ENCODE data around the gene DAPK1.

GRCh38 chr9:87683751-87684626 lies 186.3 kb downstream of the DAPK1 start:
- TF ChIP-seq YY1 (IDR thresholded peaks at IDR 0.05; ENCODE audit: low read depth) (no peak), MAX (IDR thresholded peaks at IDR 0.05) (no peak), TCF12 (IDR thresholded peaks at IDR 0.05; ENCODE audit: low read depth) (no peak), EGR1 (IDR thresholded peaks at IDR 0.05) (no peak), RAD21 (IDR thresholded peaks at IDR 0.05; ENCODE audit: low read depth) (no peak), USF1 (IDR thresholded peaks at IDR 0.05) (no peak)

Data from Ishikawa (cell line).